DOHH2 (cell line): Measurements from ENCODE around the gene CACNA1D.

Experiments used
- CTCF ChIP-seq: fragments of 200-600 bp; sonication (generic); IDR thresholded peaks from one replicate; pipeline ENCODE4 v1.5.1; 2014; ENCODE audit warnings: antibody characterized with exemption, mild to moderate bottlenecking, low read depth, low read length; ENCODE audit not compliant: poor library complexity, severe bottlenecking
- EZH2phosphoT487 ChIP-seq: fragments of 200-600 bp; sonication (generic); IDR thresholded peaks from 2 replicates; pipeline ENCODE4 v1.6.1; 2017; ENCODE audit warnings: borderline replicate concordance, mild to moderate bottlenecking, antibody characterized with exemption, low read length, moderate library complexity, mixed read lengths

- TF ChIP-seq CTCF (no peak), EZH2phosphoT487 (no peak)
These were observed 254.3 kb downstream of the CACNA1D start for GRCh38 chr3:53748512-53749271.
